Loucy (cell line): ENCODE results near the gene GFPT2.

ENCODE experiments used
- H2AFZ ChIP-seq: fragments of 200-600 bp; sonication (generic); 2 replicates; pipeline ENCODE4 v1.6.0; 2016; ENCODE audit warnings: antibody characterized with exemption, mild to moderate bottlenecking, low read length, moderate library complexity
- H3F3A ChIP-seq: fragments of 200-600 bp; 2 replicates; pipeline ENCODE4 v1.6.0; 2016; ENCODE audit warnings: antibody characterized with exemption, low read depth, mild to moderate bottlenecking
- H3K27me3 ChIP-seq: fragments of 200-600 bp; sonication (generic); 2 replicates; pipeline ENCODE4 v1.6.1; 2014; ENCODE audit warnings: low read length, mild to moderate bottlenecking; ENCODE audit not compliant: insufficient read depth, poor library complexity, severe bottlenecking
- H3K36me3 ChIP-seq: fragments of 200-600 bp; sonication (generic); 2 replicates; pipeline ENCODE4 v1.6.1; 2016; ENCODE audit warnings: low read length; ENCODE audit not compliant: insufficient read depth
- H3K4me1 ChIP-seq: fragments of 200-600 bp; sonication (generic); 2 replicates; pipeline ENCODE4 v1.5.1; 2014; ENCODE audit warnings: low read length, mild to moderate bottlenecking; ENCODE audit not compliant: insufficient read depth, poor library complexity, severe bottlenecking
- H3K4me2 ChIP-seq: fragments of 200-600 bp; sonication (generic); 2 replicates; pipeline ENCODE4 v1.6.0; 2014; ENCODE audit warnings: antibody characterized with exemption, low read length, low read depth, mild to moderate bottlenecking; ENCODE audit not compliant: poor library complexity, severe bottlenecking
- H3K4me3 ChIP-seq: fragments of 200-600 bp; sonication (generic); 2 replicates; pipeline ENCODE4 v1.5.1; 2014; ENCODE audit warnings: low read length, mild to moderate bottlenecking, mixed read lengths; ENCODE audit not compliant: poor library complexity, severe bottlenecking
- H3K79me2 ChIP-seq: fragments of 200-600 bp; sonication (generic); 2 replicates; pipeline ENCODE4 v1.6.1; 2014; ENCODE audit warnings: low read length; ENCODE audit not compliant: insufficient read depth
- H3K9ac ChIP-seq: fragments of 200-600 bp; sonication (generic); 2 replicates; pipeline ENCODE4 v1.6.0; 2014; ENCODE audit warnings: mild to moderate bottlenecking, low read depth, low read length, moderate library complexity; ENCODE audit not compliant: poor library complexity, severe bottlenecking
- H3K9me2 ChIP-seq: fragments of 200-600 bp; sonication (generic); replicated peaks from 2 replicates; pipeline ENCODE4 v1.6.1; 2016; ENCODE audit warnings: low read depth, low read length, mixed read lengths
- H3K9me3 ChIP-seq: fragments of 200-600 bp; sonication (generic); 2 replicates; pipeline ENCODE4 v1.6.1; 2014; ENCODE audit warnings: mild to moderate bottlenecking, antibody characterized with exemption, low read length, low read depth; ENCODE audit not compliant: insufficient read depth
- H4K20me1 ChIP-seq: fragments of 200-600 bp; sonication (generic); 2 replicates; pipeline ENCODE4 v1.6.0; 2014; ENCODE audit warnings: antibody characterized with exemption, low read length, mild to moderate bottlenecking; ENCODE audit not compliant: insufficient read depth, poor library complexity, severe bottlenecking
- CTCF ChIP-seq: fragments of 200-600 bp; sonication (generic); conservative IDR thresholded peaks from 2 replicates; pipeline ENCODE4 v1.5.1; 2014; ENCODE audit warnings: mild to moderate bottlenecking, antibody characterized with exemption, low read length
- EZH2phosphoT487 ChIP-seq: fragments of 200-600 bp; IDR thresholded peaks from 2 replicates; pipeline ENCODE4 v1.6.1; 2018; ENCODE audit warnings: antibody characterized with exemption, mild to moderate bottlenecking, moderate library complexity, borderline replicate concordance

Gene GFPT2

GRCh38 chr5:180382926-180383325 lies 29.8 kb upstream of the GFPT2 start:
- no peak for TF ChIP-seq CTCF
- TF ChIP-seq EZH2phosphoT487 = no peak

GRCh38 chr5:180381851-180382480 lies 28.8 kb upstream of the GFPT2 start:
- Histone ChIP-seq H3K4me3 (no peak overlapping the region), H4K20me1 (no peaks in the 10 kb centered on the region), H3K9ac (no peak overlapping the region), H2AFZ (no peak overlapping the region), H3K79me2 (no peaks in the 10 kb centered on the region), H3K4me1 (no peaks in the 10 kb centered on the region), H3K36me3 (no peaks in the 10 kb centered on the region), H3K9me3 (no peaks in the 10 kb centered on the region), H3K9me2 (no peaks in the 10 kb centered on the region), H3K4me2 (no peak overlapping the region), H3K27me3 (no peaks in the 10 kb centered on the region), H3F3A (no peaks in the 10 kb centered on the region)
- no peak for TF ChIP-seq CTCF
- TF ChIP-seq EZH2phosphoT487 = no peak

More at GRCh38 chr5:180382926-180383325, 29.8 kb upstream of the GFPT2 start:
- Histone ChIP-seq H4K20me1 (no peaks in the 10 kb centered on the region), H3K36me3 (no peaks in the 10 kb centered on the region), H2AFZ (no peak overlapping the region), H3K27me3 (no peaks in the 10 kb centered on the region), H3K4me2 (no peak overlapping the region), H3F3A (no peaks in the 10 kb centered on the region), H3K4me3 (no peak overlapping the region), H3K79me2 (no peaks in the 10 kb centered on the region), H3K9ac (no peak overlapping the region), H3K9me2 (no peaks in the 10 kb centered on the region), H3K9me3 (no peaks in the 10 kb centered on the region), H3K4me1 (no peaks in the 10 kb centered on the region)

GRCh38 chr5:180381428-180381827 lies 28.3 kb upstream of the GFPT2 start:
- no peak overlapping the region for H3K4me3 ChIP-seq

More at GRCh38 chr5:180381428-180381827, 28.3 kb upstream of the GFPT2 start:
- Histone ChIP-seq H3F3A (no peaks in the 10 kb centered on the region), H2AFZ (no peak overlapping the region), H3K4me1 (no peaks in the 10 kb centered on the region), H3K9ac (no peak overlapping the region), H3K4me2 (no peak overlapping the region), H3K27me3 (no peaks in the 10 kb centered on the region), H3K36me3 (no peaks in the 10 kb centered on the region), H3K9me3 (no peaks in the 10 kb centered on the region), H3K79me2 (no peaks in the 10 kb centered on the region), H4K20me1 (no peaks in the 10 kb centered on the region), H3K9me2 (no peaks in the 10 kb centered on the region)
- TF ChIP-seq EZH2phosphoT487 = no peak
- no peak for TF ChIP-seq CTCF
